Mesangial cell (primary cell): ENCODE results near the gene THOC1. TPM values are rescaled to one million over a fixed set of nuclear protein-coding genes. Genes with fewer than 3 reads are reported as not detected.

ENCODE experiments used
- total RNA-seq: library from RNA; depleted of rRNA; stranded (reverse); fragments of >200 nt; gene quantifications from 2 replicates; pipeline ENCODE4 v1.2.3, GENCODE V29; 2015

THOC1 gene, protein sequence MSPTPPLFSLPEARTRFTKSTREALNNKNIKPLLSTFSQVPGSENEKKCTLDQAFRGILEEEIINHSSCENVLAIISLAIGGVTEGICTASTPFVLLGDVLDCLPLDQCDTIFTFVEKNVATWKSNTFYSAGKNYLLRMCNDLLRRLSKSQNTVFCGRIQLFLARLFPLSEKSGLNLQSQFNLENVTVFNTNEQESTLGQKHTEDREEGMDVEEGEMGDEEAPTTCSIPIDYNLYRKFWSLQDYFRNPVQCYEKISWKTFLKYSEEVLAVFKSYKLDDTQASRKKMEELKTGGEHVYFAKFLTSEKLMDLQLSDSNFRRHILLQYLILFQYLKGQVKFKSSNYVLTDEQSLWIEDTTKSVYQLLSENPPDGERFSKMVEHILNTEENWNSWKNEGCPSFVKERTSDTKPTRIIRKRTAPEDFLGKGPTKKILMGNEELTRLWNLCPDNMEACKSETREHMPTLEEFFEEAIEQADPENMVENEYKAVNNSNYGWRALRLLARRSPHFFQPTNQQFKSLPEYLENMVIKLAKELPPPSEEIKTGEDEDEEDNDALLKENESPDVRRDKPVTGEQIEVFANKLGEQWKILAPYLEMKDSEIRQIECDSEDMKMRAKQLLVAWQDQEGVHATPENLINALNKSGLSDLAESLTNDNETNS
- 8.6 and 17.8 TPM in 2 replicates for total RNA-seq

GRCh38 chr18:267688-268552, at the start of gene THOC1:
TSS of gene THOC1 (minus strand) at chr18:268047. CDS start at chr18:268019, 28 bp downstream.

Other genes starting within 250 kb of the THOC1 start
- gene TUBB8B, start 218.4 kb downstream of the THOC1 start, total RNA-seq: 0.63 TPM in 1 of 2 replicates, not detected in the other
- 15.3 and 24.0 TPM in 2 replicates for gene USP14, start 109.5 kb downstream of the THOC1 start, total RNA-seq
- 1.6 and 9.4 TPM in 2 replicates for gene COLEC12, start 232.7 kb upstream of the THOC1 start, total RNA-seq